GM11168 (cell line): ENCODE results near the gene CLTCL1.

Experiments
- in situ Hi-C: fragments of 300-500 bp; cut with MboI; formaldehyde crosslinking; loops from one replicate; pipeline ENCODE4 v1.12.0; 2022; ENCODE audit warnings: low sequenced_read_pairs; ENCODE audit not compliant: unreplicated experiment

The CLTCL1 gene

DNA sequence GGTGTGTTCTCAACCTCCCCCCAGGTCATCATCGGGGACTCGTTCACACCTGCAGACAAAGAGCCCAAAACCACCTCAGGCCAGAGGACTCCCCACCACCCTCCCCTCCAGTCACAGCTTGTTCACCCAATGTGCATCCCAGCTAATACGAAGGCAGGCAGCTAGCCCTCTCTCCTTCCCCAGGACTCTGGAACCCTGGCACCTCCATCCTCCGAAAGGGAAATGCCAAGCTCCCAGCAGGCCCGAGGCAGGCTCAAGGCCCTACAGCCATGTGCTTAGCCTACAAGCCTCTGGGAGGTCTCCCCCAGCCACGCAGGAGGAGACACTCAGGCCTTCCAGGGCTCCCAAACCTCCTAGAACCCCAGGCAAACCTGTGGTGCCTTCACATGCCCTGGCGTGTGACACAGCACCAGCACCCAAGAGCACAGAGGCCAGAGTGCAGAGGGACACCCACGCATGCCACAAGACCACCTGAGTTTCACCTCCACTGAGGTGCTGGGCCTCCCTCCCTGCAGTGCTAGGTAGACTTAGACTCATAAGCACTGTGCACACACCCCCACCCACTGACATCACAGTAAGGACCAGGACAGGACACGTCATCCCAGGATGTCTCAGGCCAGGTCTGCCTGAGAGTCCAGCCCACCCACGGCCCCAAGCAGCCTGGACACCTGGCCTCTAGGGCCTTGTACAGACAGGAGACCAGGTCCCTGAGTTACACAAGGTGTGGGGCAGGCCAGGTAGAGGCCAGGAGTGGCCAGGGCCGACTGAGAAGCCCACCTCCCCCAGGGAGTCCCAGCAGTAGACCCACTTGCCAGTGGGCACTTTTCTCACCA lies 153.9 kb downstream of the CLTCL1 start:
- in situ Hi-C loops = no loop called here

DNA sequence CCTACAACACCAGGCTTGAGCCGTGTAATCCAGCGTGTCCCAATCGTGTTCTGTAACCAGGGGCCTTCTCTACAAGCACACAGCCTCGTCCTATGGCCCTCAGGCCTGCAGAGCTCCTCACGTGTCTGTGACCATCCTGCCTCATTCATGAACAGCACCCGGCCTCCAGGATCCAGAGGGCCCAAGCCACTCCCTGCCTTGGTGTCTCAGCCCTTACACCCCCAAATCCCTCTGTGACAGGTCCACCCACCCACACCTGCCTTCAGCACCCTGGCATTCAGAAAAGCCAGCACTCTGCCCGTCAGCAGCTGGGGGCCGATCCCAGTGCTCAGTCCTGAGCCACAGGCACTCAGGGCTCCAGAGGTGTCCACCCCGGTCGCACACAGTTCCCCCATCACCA lies 154.6 kb downstream of the CLTCL1 start:
- in situ Hi-C loops = no loop called here

DNA sequence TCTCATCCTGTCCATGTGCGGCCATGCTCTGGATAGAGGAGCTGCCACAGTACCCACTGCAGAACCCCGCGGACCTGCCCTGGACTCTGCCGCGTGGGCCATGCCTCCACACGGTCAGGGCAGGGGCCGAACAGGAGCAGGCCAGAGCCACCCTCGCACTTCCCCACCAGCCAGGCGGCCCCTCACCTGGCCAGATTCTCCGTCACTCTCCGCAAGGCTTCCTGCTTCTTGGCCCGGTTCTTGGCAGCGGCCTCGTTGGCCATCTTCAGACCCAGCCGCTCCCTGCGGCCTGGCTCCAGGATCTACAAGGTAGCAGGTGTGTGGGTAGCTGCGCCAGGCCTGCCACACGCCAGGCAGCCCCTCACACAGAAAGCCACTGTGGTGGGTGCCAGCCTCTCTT lies 156.6 kb downstream of the CLTCL1 start:
- in situ Hi-C loops = no loop called here

GRCh38 chr22:19134176-19134831 lies 157.2 kb downstream of the CLTCL1 start:
- in situ Hi-C loops = no loop called here

- in situ Hi-C loops = no loop called here
Observed at GRCh38 chr22:19133561-19133960, 158.0 kb downstream of the CLTCL1 start.

DNA sequence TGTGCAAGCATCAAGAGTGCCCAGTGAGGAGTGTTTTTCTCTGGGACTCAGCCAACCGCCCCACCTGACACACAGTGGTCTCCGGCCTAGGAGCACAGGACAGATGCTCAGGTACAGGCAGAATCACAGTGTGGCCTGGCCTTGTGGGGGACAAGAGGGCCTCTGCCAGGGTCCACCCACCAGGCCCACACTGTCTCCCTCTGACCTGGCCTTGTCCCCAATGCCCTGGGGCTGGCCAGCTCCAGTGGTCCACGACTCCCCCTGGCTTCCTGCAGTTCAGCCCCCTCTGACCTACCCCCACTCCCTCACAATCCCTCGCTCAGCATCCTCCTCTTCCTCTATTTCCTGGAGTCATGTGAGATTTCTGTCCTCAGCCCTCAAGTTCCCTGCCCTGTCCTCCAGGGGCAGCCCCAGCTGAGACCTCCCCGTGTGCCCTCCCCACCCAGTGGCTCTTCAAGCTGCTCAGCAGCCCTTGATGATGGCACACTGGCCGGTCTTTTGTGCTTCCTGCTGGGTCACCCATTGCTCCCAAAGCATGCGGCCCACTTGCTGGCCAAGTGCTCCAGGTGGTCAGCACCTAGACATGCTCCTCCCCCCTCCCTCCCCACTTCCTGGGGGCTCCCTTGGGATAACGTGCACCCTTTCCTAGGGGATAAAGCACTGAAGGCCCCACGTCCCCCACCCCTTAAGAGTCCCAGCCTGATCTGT lies 158.7 kb downstream of the CLTCL1 start:
- in situ Hi-C loops = no loop called here

GRCh38 chr22:19132153-19132552 lies 159.4 kb downstream of the CLTCL1 start:
- in situ Hi-C loops = no loop called here

DNA sequence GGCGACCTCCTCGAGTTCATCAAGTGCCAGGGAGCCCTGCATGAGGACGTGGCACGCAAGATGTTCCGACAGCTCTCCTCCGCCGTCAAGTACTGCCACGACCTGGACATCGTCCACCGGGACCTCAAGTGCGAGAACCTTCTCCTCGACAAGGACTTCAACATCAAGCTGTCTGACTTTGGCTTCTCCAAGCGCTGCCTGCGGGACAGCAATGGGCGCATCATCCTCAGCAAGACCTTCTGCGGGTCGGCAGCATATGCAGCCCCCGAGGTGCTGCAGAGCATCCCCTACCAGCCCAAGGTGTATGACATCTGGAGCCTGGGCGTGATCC lies 159.9 kb downstream of the CLTCL1 start:
- in situ Hi-C loops = no loop called here

DNA sequence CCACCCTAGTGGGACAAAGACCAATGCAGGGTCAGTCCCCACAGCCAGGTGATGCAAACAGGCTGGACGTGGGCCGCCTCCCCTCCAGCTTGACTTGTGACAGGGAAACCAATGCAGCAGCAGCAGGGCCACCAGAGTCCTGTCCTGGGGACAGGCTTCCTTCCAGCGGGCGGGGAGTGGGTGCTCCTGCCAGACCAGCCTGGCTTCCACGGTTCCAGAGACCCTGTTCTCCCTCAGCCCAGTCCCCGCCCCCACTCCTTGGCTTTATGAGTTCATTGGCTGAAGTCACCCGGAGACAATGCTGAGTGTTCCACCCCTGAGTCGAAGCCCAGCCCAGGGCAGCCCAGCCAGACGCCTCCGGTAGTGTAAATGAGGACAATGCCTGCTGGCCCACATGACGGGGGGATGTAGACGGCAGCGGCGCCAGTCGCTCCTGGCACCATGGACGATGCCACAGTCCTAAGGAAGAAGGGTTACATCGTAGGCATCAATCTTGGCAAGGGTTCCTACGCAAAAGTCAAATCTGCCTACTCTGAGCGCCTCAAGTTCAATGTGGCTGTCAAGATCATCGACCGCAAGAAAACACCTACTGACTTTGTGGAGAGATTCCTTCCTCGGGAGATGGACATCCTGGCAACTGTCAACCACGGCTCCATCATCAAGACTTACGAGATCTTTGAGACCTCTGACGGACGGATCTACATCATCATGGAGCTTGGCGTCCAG lies 160.4 kb downstream of the CLTCL1 start, which contains the start of gene TSSK2:
TSS of gene TSSK2 (plus strand) at position 350 of the 726 bp plus-strand sequence. CDS start at position 442, 92 bp downstream.
- in situ Hi-C loops = no loop called here

DNA sequence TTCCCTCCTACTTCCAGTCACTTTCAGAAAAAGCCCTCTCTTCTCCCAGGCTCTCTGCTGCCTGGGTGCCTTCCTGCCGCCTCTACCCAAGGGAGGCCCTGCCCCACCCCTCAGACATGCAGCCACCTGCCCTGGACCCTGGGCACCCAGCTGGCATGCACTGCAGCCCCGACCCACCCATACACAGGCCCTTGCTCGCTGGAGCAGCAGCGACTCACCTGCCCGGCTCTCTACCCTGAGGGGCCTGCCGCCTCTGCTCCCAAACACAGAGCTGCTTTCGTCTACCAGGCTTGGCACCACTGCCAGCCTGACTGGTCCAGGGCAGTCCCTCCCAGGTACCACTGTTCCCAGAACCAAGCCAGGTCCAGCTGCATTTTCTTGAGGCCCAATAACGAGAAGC lies 161.6 kb downstream of the CLTCL1 start:
- in situ Hi-C loops = no loop called here
